GM08714 (cell line): Measurements from ENCODE around the gene MAJIN.

ENCODE experiments used
- H3K4me3 ChIP-seq: fragments of 200-500 bp; sonication (Bioruptor generic); 2 replicates; pipeline ENCODE4 v1.5.1; 2014; ENCODE audit warnings: mild to moderate bottlenecking, low read length, inconsistent platforms
- ZNF274 ChIP-seq: IDR thresholded peaks from 2 replicates; pipeline ENCODE4 v1.6.1; 2012; ENCODE audit warnings: mild to moderate bottlenecking, low read depth, low read length

Gene MAJIN

GRCh38 chr11:64963072-64963631, 8.8 kb downstream of the MAJIN start:
- no peak for TF ChIP-seq ZNF274
- no peak overlapping the region for H3K4me3 ChIP-seq

GRCh38 chr11:64960719-64961118, 11.2 kb downstream of the MAJIN start:
- TF ChIP-seq ZNF274 = no peak

GRCh38 chr11:64959498-64959897, 12.4 kb downstream of the MAJIN start:
- TF ChIP-seq ZNF274 = no peak
- H3K4me3 ChIP-seq = no peak overlapping the region

More at GRCh38 chr11:64960719-64961118, 11.2 kb downstream of the MAJIN start:
- no peak overlapping the region for H3K4me3 ChIP-seq

- TF ChIP-seq ZNF274 = no peak
- no peak overlapping the region for H3K4me3 ChIP-seq
Observed at GRCh38 chr11:64954201-64954600, 17.7 kb downstream of the MAJIN start.

- no peak overlapping the region for H3K4me3 ChIP-seq
- TF ChIP-seq ZNF274 = no peak
Observed at GRCh38 chr11:64951529-64951928, 20.4 kb downstream of the MAJIN start.

DNA sequence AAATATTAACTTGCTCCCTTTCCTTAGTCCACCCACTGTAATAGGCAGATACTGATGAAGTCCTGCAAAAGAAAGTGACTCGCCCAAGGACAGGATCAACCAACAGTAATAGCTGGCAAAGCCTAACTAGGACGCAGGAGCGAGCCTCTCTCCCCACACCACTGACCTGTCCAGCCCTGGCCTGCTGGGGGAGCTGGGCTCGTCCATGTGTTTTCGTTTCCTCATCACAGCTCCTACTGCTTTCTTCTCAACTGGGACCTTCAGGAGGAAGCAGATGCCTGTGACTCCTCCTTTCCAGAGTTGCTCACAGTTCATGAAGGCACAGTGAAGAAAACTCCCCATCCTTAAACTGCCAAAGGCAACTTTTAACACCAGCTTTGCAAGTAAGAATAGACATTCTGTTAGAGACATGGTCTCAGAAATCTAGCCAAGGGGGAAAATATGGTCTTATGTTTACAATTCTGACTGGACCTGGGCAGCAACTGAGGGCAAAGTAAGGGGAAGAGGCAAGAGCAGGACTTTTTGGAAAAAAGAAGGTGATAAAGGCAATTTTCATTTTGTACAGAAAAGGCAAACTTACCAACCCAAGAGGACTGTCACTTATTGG, 24.6 kb downstream of the MAJIN start:
- TF ChIP-seq ZNF274 = no peak
- H3K4me3 ChIP-seq = no peak overlapping the region

GRCh38 chr11:64936539-64936938, 35.4 kb downstream of the MAJIN start:
- no peak for TF ChIP-seq ZNF274
- no peak overlapping the region for H3K4me3 ChIP-seq

- no peak within 1 kb of the TSS for H3K4me3 ChIP-seq
Observed at GRCh38 chr11:64935359-64936081, 36.4 kb downstream of the MAJIN start, which contains the start of gene GPHA2. Gene GPHA2, minus strand, starts transcription at chr11:64935893. Its CDS starts 433 bp downstream, at chr11:64935460.

DNA sequence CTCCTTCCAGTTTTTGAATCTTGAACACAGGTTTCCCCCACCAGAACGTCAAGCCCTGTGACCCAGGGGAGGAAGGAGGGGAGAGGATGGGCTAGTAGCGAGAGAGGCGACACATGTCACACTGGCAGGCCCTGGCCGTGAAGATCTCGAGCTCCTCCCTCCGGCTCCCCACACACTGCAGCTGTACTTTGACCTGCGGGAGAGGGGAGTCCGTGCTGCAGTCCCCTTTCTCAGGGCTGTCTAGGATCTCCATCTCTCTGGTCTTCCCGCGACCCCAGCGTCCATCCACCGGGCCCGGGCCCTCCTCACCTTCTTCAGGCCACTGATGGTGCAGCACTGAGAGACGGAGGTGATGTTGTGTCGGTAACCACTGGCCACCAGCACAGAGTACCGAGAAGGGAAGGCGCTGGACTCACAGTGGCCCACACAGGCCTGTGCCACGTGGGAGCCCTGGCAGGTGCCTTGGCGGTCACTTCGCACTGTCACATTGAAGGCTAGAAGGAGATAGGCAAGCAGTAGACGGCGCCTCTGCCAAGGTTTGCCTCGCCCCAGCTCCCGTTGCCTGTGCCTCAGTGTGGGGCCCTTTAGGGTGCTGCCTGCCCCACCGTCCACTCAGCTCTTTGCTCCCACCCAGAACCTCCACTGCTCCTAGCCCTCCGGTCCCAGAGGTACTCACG, 37.1 kb downstream of the MAJIN start:
- H3K4me3 ChIP-seq = no peak overlapping the region
- TF ChIP-seq ZNF274 = no peak

More at GRCh38 chr11:64935359-64936081, 36.4 kb downstream of the MAJIN start, which contains the start of gene GPHA2:
- TF ChIP-seq ZNF274 = no peak

DNA sequence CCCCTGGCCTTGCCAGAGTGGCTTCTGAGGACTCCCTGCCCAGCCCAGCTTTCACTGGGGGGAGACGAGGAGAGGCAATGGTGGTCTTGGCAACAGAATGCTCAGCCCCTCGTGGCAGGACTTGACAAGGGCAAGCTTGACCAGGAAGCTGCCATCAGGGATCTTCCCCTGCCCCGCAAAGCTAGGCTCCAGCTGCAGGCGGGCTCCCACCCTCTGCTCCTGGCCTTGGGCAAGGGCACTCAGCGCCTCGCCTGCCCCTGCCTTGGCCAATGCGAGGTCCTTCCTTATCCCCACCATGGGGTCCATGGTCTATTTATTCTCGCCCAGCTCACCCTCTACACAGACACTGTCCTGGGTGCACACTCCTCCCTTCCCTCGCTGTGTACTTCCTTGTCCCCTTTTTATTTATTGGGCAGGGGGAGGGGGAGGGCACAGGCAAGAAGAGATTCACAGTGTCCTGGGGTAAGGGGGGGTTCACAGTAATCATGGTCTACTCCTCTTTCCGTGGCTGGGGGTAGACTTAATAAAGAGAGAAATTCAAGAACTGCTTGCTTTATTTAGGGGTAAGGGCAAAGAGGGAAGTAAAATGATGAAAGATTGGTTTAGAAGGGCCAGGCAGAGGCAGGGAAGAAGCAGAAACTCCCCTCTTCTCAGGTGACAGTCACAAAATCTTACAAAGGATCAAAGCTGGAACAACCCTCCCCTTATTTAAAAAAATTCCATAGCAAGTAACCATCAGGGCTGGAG, 37.8 kb downstream of the MAJIN start:
- TF ChIP-seq ZNF274 = no peak
- H3K4me3 ChIP-seq = no peak overlapping the region

- no peak for TF ChIP-seq ZNF274
- no peak overlapping the region for H3K4me3 ChIP-seq
Observed at GRCh38 chr11:64933213-64933934, 38.5 kb downstream of the MAJIN start.

DNA sequence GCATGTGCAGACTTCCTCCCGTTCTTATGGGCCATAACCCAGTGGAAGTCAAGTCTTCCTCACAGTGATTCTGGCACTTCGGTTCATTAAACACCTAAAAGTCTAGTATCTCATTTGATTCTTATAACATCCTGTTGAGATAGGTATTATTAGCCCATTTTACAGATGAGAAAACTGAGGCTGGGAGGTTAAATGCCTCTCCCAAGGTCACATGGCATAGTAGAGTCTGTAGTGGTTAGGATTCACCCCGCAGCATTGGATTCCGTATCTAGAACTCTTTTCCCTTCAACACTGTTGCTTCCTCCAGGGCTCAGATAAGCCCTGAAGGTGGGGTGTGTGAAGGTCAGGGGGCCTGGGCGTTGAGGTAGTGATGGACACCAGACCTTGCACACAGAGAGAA, 39.6 kb downstream of the MAJIN start:
- H3K4me3 ChIP-seq = no peak overlapping the region
- no peak for TF ChIP-seq ZNF274

- TF ChIP-seq ZNF274 = no peak
- H3K4me3 ChIP-seq = no peak overlapping the region
Observed at GRCh38 chr11:64931290-64931689, 40.6 kb downstream of the MAJIN start.
